ENCODE results near the gene IDH3B. TPM values are rescaled to one million over a fixed set of nuclear protein-coding genes. Genes with fewer than 3 reads are reported as not detected.

Gene IDH3B
- total and polyA plus RNA-seq, 9 of the 15 experiments (the other 6 are each of a cell fraction or from before 2014, with no cell fraction given), result 91.7 to 224 (median 155) TPM

GRCh38 chr20:2643708-2644107 is 20.3 kb downstream of the IDH3B start:
- Histone ChIP-seq H3K4me3 (no peak overlapping the region), H3K27me3 (ENCODE audit: control insufficient read depth in 2 of 2, insufficient read depth in 2 of 2, low read length in 2 of 2) (peaks cover 0 to 6% of the 10 kb centered on the region in 2 experiments; a peak in 2 of 5 replicates), H3K9ac (ENCODE audit: insufficient read depth in 1 of 2, low read depth in 2 of 2, low read length in 2 of 2) (no peak overlapping the region), H3K79me2 (ENCODE audit: control insufficient read depth, insufficient read depth, low read length) (no peaks in the 10 kb centered on the region), H4K20me1 (replicated peaks; ENCODE audit: control insufficient read depth, insufficient read depth, low read length) (no peaks in the 10 kb centered on the region), H3K4me2 (ENCODE audit: insufficient read depth, low read length) (no peak overlapping the region), H3K4me1 (replicated peaks in 1 of 2; ENCODE audit: control insufficient read depth in 2 of 2, insufficient read depth in 2 of 2, low read length in 2 of 2) (no peaks in the 10 kb centered on the region; a peak in 1 of 5 replicates), H3K9me3 (replicated peaks; ENCODE audit: control insufficient read depth, insufficient read depth, low read depth, low read length) (no peaks in the 10 kb centered on the region; the same call in 1 of the 2 replicates), H2AFZ (ENCODE audit: low read depth, low read length) (no peak overlapping the region), H3K36me3 (ENCODE audit: control insufficient read depth, insufficient read depth, low read length) (no peaks in the 10 kb centered on the region), H3K27ac (ENCODE audit: extremely low read depth, low read depth, low read length) (no peak overlapping the region), H3K9me1 (ENCODE audit: control insufficient read depth, insufficient read depth, low read length) (no peaks in the 10 kb centered on the region)
- 0% methylated on average over 1 of the region's 1 CpG for WGBS (ENCODE audit: insufficient coverage, low coverage, missing lambda C conversion rate)
- ATAC-seq (no peak), FAIRE-seq (no peak), DNase-seq (ENCODE audit: extremely low read depth in 1 of 4, low spot score in 3 of 4) (no peak)
- TF ChIP-seq ZBTB12 (CRISPR knock-in tag; IDR thresholded peaks at IDR 0.05), result no peak
- TF ChIP-seq GMEB1 (CRISPR knock-in tag; IDR thresholded peaks at IDR 0.05), result no peak
- TF ChIP-seq ZBTB49 (CRISPR knock-in tag; IDR thresholded peaks at IDR 0.05; ENCODE audit: borderline replicate concordance), result no peak
- no peak for TF ChIP-seq POLR2H (tag; IDR thresholded peaks at IDR 0.05; ENCODE audit: low read depth)
- no peak for TF ChIP-seq ELF1 (tag; IDR thresholded peaks at IDR 0.05)
- TF ChIP-seq SREBF2 (CRISPR knock-in tag; IDR thresholded peaks at IDR 0.05), result no peak
- TF ChIP-seq SOX6 (IDR thresholded peaks at IDR 0.05), result no peak
- no peak for TF ChIP-seq NFATC3 (IDR thresholded peaks at IDR 0.05)
- no peak for TF ChIP-seq LEF1 (IDR thresholded peaks at IDR 0.05)
- TF ChIP-seq PHF8 (IDR thresholded peaks at IDR 0.05; ENCODE audit: borderline replicate concordance, low read length), result no peak
- no peak for TF ChIP-seq FIP1L1 (IDR thresholded peaks at IDR 0.05; ENCODE audit: low read depth, low read length, poor library complexity, severe bottlenecking)
- TF ChIP-seq STAT5B (CRISPR knock-in tag; IDR thresholded peaks at IDR 0.05), result no peak
- TF ChIP-seq SRF (CRISPR knock-in tag; IDR thresholded peaks at IDR 0.05), result no peak
- TF ChIP-seq CBFA2T3 (IDR thresholded peaks at IDR 0.05), result no peak
- POLR2A ChIA-PET, result no interaction called here
- intact Hi-C loops (cut with micrococcal nuclease), result loop anchor here (10.0 kb wide), 1 partner anchor 69 kb away; no protein-coding TSS in a partner anchor
- BruUV-seq (replicated peaks), result no TSS peak
- in situ Hi-C loops (cut with MboI), result loop anchor here (10.0 kb wide), 1 partner anchor 179 kb away; no protein-coding TSS in a partner anchor
- CTCF ChIA-PET (ENCODE audit: low intra/inter-chr PET ratio), result no interaction called here

All from K562 (cell line).